MM.1S (cell line): Measurements from ENCODE around the gene SIRPA.

ENCODE experiments used
- DNase-seq: peaks from one replicate; pipeline ENCODE4 v3.0.0-alpha.2; 2015
- H2AFZ ChIP-seq: fragments of 300-600 bp; sonication (generic); 2 replicates; pipeline ENCODE4 v1.6.0; 2016; ENCODE audit warnings: antibody characterized with exemption, low read length
- H3F3A ChIP-seq: fragments of 300-600 bp; sonication (generic); 2 replicates; pipeline ENCODE4 v1.6.1; 2016; ENCODE audit warnings: mild to moderate bottlenecking, antibody characterized with exemption, low read length, moderate library complexity, mixed read lengths; ENCODE audit not compliant: insufficient read depth
- H3K27ac ChIP-seq: fragments of 300-600 bp; sonication (generic); 2 replicates; pipeline ENCODE4 v1.5.1; 2016; ENCODE audit warnings: mild to moderate bottlenecking, low read length
- H3K27me3 ChIP-seq: fragments of 300-600 bp; sonication (generic); replicated peaks from 2 replicates; pipeline ENCODE4 v1.6.0; 2016; ENCODE audit warnings: low read length; ENCODE audit not compliant: insufficient read depth
- H3K36me3 ChIP-seq: fragments of 300-600 bp; sonication (generic); replicated peaks from 2 replicates; pipeline ENCODE4 v1.6.1; 2016; ENCODE audit warnings: mild to moderate bottlenecking, low read length, mixed read lengths; ENCODE audit not compliant: insufficient read depth
- H3K4me1 ChIP-seq: fragments of 300-600 bp; sonication (generic); 2 replicates; pipeline ENCODE4 v1.6.1; 2016; ENCODE audit warnings: low read length, mixed read lengths
- H3K4me2 ChIP-seq: fragments of 300-600 bp; sonication (generic); 2 replicates; pipeline ENCODE4 v1.6.0; 2016; ENCODE audit warnings: low read depth, low read length
- H3K4me3 ChIP-seq: fragments of 300-600 bp; sonication (generic); 2 replicates; pipeline ENCODE4 v1.5.1; 2016; ENCODE audit warnings: low read length, mixed read lengths
- H3K79me2 ChIP-seq: fragments of 300-600 bp; sonication (generic); 2 replicates; pipeline ENCODE4 v1.6.1; 2016; ENCODE audit warnings: mixed run types, low read length, mixed read lengths
- H3K9ac ChIP-seq: fragments of 300-600 bp; sonication (generic); 2 replicates; pipeline ENCODE4 v1.6.1; 2016; ENCODE audit warnings: low read length, mixed read lengths
- H3K9me2 ChIP-seq: fragments of 300-600 bp; sonication (generic); replicated peaks from 2 replicates; pipeline ENCODE4 v1.6.1; 2016; ENCODE audit warnings: mild to moderate bottlenecking, low read length, mixed read lengths; ENCODE audit not compliant: insufficient read depth
- H3K9me3 ChIP-seq: fragments of 300-600 bp; sonication (generic); replicated peaks from 2 replicates; pipeline ENCODE4 v1.6.1; 2016; ENCODE audit warnings: mild to moderate bottlenecking, low read length, mixed read lengths; ENCODE audit not compliant: insufficient read depth
- H4K20me1 ChIP-seq: fragments of 300-600 bp; sonication (generic); 2 replicates; pipeline ENCODE4 v1.6.1; 2016; ENCODE audit warnings: mild to moderate bottlenecking, low read length, moderate library complexity, mixed read lengths; ENCODE audit not compliant: insufficient read depth
- CTCF ChIP-seq: fragments of 300-600 bp; sonication (generic); IDR thresholded peaks from 2 replicates; pipeline ENCODE4 v1.5.1; 2016; ENCODE audit warnings: antibody characterized with exemption, low read length, mixed read lengths
- EZH2 ChIP-seq: fragments of 300-600 bp; sonication (generic); optimal IDR thresholded peaks from 2 replicates; pipeline ENCODE3; 2017; ENCODE audit warnings: low read depth, mild to moderate bottlenecking, antibody characterized with exemption, low read length, mixed read lengths
- EZH2phosphoT487 ChIP-seq: fragments of 300-600 bp; sonication (generic); IDR thresholded peaks from 2 replicates; pipeline ENCODE4 v1.6.1; 2018; ENCODE audit warnings: antibody characterized with exemption, low read length

Gene SIRPA

GRCh38 chr20:1939270-1939595 lies 44.0 kb downstream of the SIRPA start:
- Histone ChIP-seq H3F3A (no peaks in the 10 kb centered on the region), H3K9me3 (no peaks in the 10 kb centered on the region), H3K9ac (no peak overlapping the region), H2AFZ (no peak overlapping the region), H3K4me1 (no peaks in the 10 kb centered on the region), H3K27me3 (no peaks in the 10 kb centered on the region; the same call in 1 of the 2 replicates), H3K9me2 (no peaks in the 10 kb centered on the region), H3K36me3 (no peaks in the 10 kb centered on the region), H3K27ac (no peak overlapping the region), H3K4me3 (no peak overlapping the region), H4K20me1 (no peaks in the 10 kb centered on the region), H3K4me2 (no peak overlapping the region), H3K79me2 (no peaks in the 10 kb centered on the region)
- TF ChIP-seq EZH2phosphoT487 (no peak), CTCF (no peak), EZH2 (no peak)
- no peak for DNase-seq

- H3K9me2 ChIP-seq: no peaks in the 10 kb centered on the region
- H3K9me3 ChIP-seq: no peaks in the 10 kb centered on the region
- no peaks in the 10 kb centered on the region for H4K20me1 ChIP-seq
- H3K4me2 ChIP-seq: no peak overlapping the region
- TF ChIP-seq EZH2: no peak
- TF ChIP-seq EZH2phosphoT487: no peak
- TF ChIP-seq CTCF: no peak
- no peaks in the 10 kb centered on the region for H3F3A ChIP-seq
- no peak for DNase-seq
- no peaks in the 10 kb centered on the region for H3K79me2 ChIP-seq
- no peaks in the 10 kb centered on the region; the same call in 1 of the 2 replicates for H3K27me3 ChIP-seq
- no peak overlapping the region for H2AFZ ChIP-seq
- H3K27ac ChIP-seq: no peak overlapping the region
- no peaks in the 10 kb centered on the region for H3K36me3 ChIP-seq
- no peak overlapping the region for H3K9ac ChIP-seq
- no peaks in the 10 kb centered on the region for H3K4me1 ChIP-seq
- no peak overlapping the region for H3K4me3 ChIP-seq
These were observed 45.4 kb downstream of the SIRPA start for GRCh38 chr20:1940581-1940980.

- no peak for TF ChIP-seq CTCF
- TF ChIP-seq EZH2phosphoT487: no peak
- no peak for TF ChIP-seq EZH2
- H3K9ac ChIP-seq: no peak overlapping the region
- H3K9me2 ChIP-seq: no peaks in the 10 kb centered on the region
- H3K27me3 ChIP-seq: no peaks in the 10 kb centered on the region; the same call in 1 of the 2 replicates
- no peaks in the 10 kb centered on the region for H3K4me1 ChIP-seq
- H3K4me3 ChIP-seq: no peak overlapping the region
- no peak overlapping the region for H2AFZ ChIP-seq
- H3K27ac ChIP-seq: no peak overlapping the region
- no peak for DNase-seq
- H3K4me2 ChIP-seq: no peak overlapping the region
- no peaks in the 10 kb centered on the region for H4K20me1 ChIP-seq
- no peaks in the 10 kb centered on the region for H3K9me3 ChIP-seq
- no peaks in the 10 kb centered on the region for H3K36me3 ChIP-seq
- no peaks in the 10 kb centered on the region for H3F3A ChIP-seq
- no peaks in the 10 kb centered on the region for H3K79me2 ChIP-seq
These were observed 46.0 kb downstream of the SIRPA start for GRCh38 chr20:1941226-1941625.
